ENCODE results near the gene RAB18.

- TF ChIP-seq ZNF610 (tag by site-specific recombination; IDR thresholded peaks at IDR 0.05; ENCODE audit: borderline replicate concordance) (no peak), ZNF18 (tag by site-specific recombination; IDR thresholded peaks at IDR 0.05) (no peak), AEBP2 (tag by site-specific recombination; IDR thresholded peaks at IDR 0.05; ENCODE audit: borderline replicate concordance) (no peak), KLF1 (tag by site-specific recombination; IDR thresholded peaks at IDR 0.05) (no peak), CTCF (tag by site-specific recombination; IDR thresholded peaks at IDR 0.05) (no peak)
Observed at GRCh38 chr10:27503498-27504006, 552 bp upstream of the RAB18 start.

Data from HEK293 (cell line).